Measurements from ENCODE around the gene RASGRP1. TPM values are rescaled to one million over a fixed set of nuclear protein-coding genes. Genes with fewer than 3 reads are reported as not detected.

RASGRP1 gene
- total RNA-seq, 6 donors from 2014 or later, result 2.9 to 6.8 (median 4.6) TPM

- Histone ChIP-seq H3K36me3 (no peaks in the 10 kb centered on the region), H3K27me3 (no peaks in the 10 kb centered on the region), H3K27ac (no peak overlapping the region), H3K9me3 (no peaks in the 10 kb centered on the region), H3K4me1 (no peaks in the 10 kb centered on the region), H3K4me3 (no peak overlapping the region)
- no peak for DNase-seq
- ATAC-seq (ENCODE audit: low FRiP score in 2 of 2), result no peak
- TF ChIP-seq POLR2A (IDR thresholded peaks at IDR 0.05) (no peak), EP300 (IDR thresholded peaks at IDR 0.05) (no peak), POLR2AphosphoS5 (IDR thresholded peaks at IDR 0.05) (no peak)
- 78 to 83% methylated on average over 4 of the region's 4 CpGs for WGBS, 2 donors
These were observed 44.6 kb upstream of the RASGRP1 start for GRCh38 chr15:38609097-38609738.

- 81 to 87% methylated on average over 7 of the region's 7 CpGs for WGBS, 2 donors
These were observed 44.1 kb upstream of the RASGRP1 start for GRCh38 chr15:38608682-38609081.

GRCh38 chr15:38605744-38606143 is 41.1 kb upstream of the RASGRP1 start:
- no peak for ATAC-seq (ENCODE audit: low FRiP score in 2 of 2)
- WGBS, 2 donors, result 68 to 86% methylated on average over 3 of the region's 3 CpGs
- TF ChIP-seq POLR2AphosphoS5 (IDR thresholded peaks at IDR 0.05) (no peak), CTCF (IDR thresholded peaks at IDR 0.05) (no peak), POLR2A (IDR thresholded peaks at IDR 0.05) (no peak), EP300 (IDR thresholded peaks at IDR 0.05) (no peak)

More at GRCh38 chr15:38608682-38609081, 44.1 kb upstream of the RASGRP1 start:
- DNase-seq (no peak), ATAC-seq (ENCODE audit: low FRiP score in 2 of 2) (no peak)
- Histone ChIP-seq H3K4me1 (no peaks in the 10 kb centered on the region), H3K36me3 (no peaks in the 10 kb centered on the region), H3K4me3 (no peak overlapping the region), H3K27me3 (no peaks in the 10 kb centered on the region), H3K27ac (no peak overlapping the region), H3K9me3 (no peaks in the 10 kb centered on the region)
- TF ChIP-seq CTCF (IDR thresholded peaks at IDR 0.05) (no peak), EP300 (IDR thresholded peaks at IDR 0.05) (no peak), POLR2AphosphoS5 (IDR thresholded peaks at IDR 0.05) (no peak), POLR2A (IDR thresholded peaks at IDR 0.05) (no peak)

GRCh38 chr15:38603672-38604071 is 39.1 kb upstream of the RASGRP1 start:
- Histone ChIP-seq H3K27ac (no peak overlapping the region), H3K9me3 (no peaks in the 10 kb centered on the region), H3K4me3 (no peak overlapping the region), H3K27me3 (no peaks in the 10 kb centered on the region), H3K4me1 (no peaks in the 10 kb centered on the region), H3K36me3 (no peaks in the 10 kb centered on the region)
- no peak for DNase-seq
- TF ChIP-seq POLR2A (IDR thresholded peaks at IDR 0.05) (no peak), CTCF (IDR thresholded peaks at IDR 0.05) (no peak), POLR2AphosphoS5 (IDR thresholded peaks at IDR 0.05) (no peak), EP300 (IDR thresholded peaks at IDR 0.05) (no peak)
- no peak for ATAC-seq (ENCODE audit: low FRiP score in 2 of 2)
- WGBS, 2 donors, result 94 to 96% methylated on average over 5 of the region's 5 CpGs

More at GRCh38 chr15:38605744-38606143, 41.1 kb upstream of the RASGRP1 start:
- Histone ChIP-seq H3K27ac (no peak overlapping the region), H3K4me3 (no peak overlapping the region), H3K9me3 (no peaks in the 10 kb centered on the region), H3K36me3 (no peaks in the 10 kb centered on the region), H3K27me3 (no peaks in the 10 kb centered on the region), H3K4me1 (no peaks in the 10 kb centered on the region)
- DNase-seq, result no peak

GRCh38 chr15:38602910-38603670 is 38.5 kb upstream of the RASGRP1 start:
- H3K4me3 ChIP-seq, result no peak overlapping the region
- no peaks in the 10 kb centered on the region for H3K4me1 ChIP-seq
- no peak for DNase-seq
- TF ChIP-seq POLR2A (IDR thresholded peaks at IDR 0.05), result no peak
- no peak for TF ChIP-seq POLR2AphosphoS5 (IDR thresholded peaks at IDR 0.05)
- TF ChIP-seq EP300 (IDR thresholded peaks at IDR 0.05), result no peak
- no peak for TF ChIP-seq CTCF (IDR thresholded peaks at IDR 0.05)
- no peaks in the 10 kb centered on the region for H3K36me3 ChIP-seq
- no peak for ATAC-seq (ENCODE audit: low FRiP score in 2 of 2)
- H3K27me3 ChIP-seq, result no peaks in the 10 kb centered on the region
- H3K9me3 ChIP-seq, result no peaks in the 10 kb centered on the region
- WGBS, 2 donors, result 73 to 78% methylated on average over 7 of the region's 7 CpGs
- H3K27ac ChIP-seq, result no peak overlapping the region
